ENCODE results near the gene RCCD1. TPM values are rescaled to one million over a fixed set of nuclear protein-coding genes. Genes with fewer than 3 reads are reported as not detected.
A peak's percentile ranks its signal among the peaks of the same experiment; 100 is the strongest.

RCCD1 gene
- total and polyA plus RNA-seq, 9 of the 15 experiments (the other 6 are each of a cell fraction or from before 2014, with no cell fraction given) = 11.1 to 51.4 (median 24.7) TPM

DNA sequence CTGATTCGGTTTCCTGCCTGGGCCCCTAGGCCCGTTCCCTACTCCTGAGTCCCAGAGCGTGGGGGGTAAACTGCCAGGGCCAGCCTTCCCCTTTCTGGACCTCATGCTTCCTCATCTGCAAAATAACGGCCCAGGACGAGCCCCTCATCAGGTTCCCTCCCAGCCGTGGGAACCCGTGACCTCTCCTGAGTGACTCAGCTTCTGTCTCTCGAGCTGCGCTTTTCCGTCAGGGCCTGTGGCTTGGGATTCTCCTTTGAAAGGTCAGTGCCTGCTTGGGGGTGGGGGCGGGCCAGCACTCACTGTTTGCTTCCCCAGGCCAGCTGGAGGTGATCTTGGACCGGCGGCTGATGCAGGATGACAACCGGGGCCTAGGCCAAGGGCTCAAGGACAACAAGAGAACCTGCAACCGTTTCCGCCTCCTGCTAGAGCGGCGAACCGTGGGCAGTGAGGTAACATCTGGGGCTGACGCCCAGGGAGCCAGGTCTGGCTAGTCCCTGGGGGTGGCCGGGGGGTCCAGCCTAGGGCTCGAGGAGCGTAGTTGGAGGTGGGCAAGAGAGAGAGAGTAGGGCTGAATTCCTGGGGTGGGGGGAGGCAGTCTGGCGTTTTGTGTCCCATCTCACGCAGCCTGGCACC, 38.8 kb upstream of the RCCD1 start:
- Histone ChIP-seq H2AFZ (ENCODE audit: low read depth, low read length) (no peak overlapping the region), H3K9me1 (ENCODE audit: control insufficient read depth, insufficient read depth, low read length) (no peaks in the 10 kb centered on the region), H3K27me3 (ENCODE audit: control insufficient read depth in 2 of 2, insufficient read depth in 2 of 2, low read length in 2 of 2) (no peaks in the 10 kb centered on the region), H3K27ac (ENCODE audit: extremely low read depth, low read depth, low read length) (peak overlapping the region; percentile 80), H3K79me2 (ENCODE audit: control insufficient read depth, insufficient read depth, low read length) (peaks cover 6% of the 10 kb centered on the region; the same call in 2 of the 3 replicates), H3K4me2 (ENCODE audit: insufficient read depth, low read length) (peak overlapping the region; percentile 15; the same call in 1 of the 2 replicates), H3K9me3 (replicated peaks; ENCODE audit: control insufficient read depth, insufficient read depth, low read depth, low read length) (no peaks in the 10 kb centered on the region), H3K4me3 (no peak overlapping the region), H3K36me3 (ENCODE audit: control insufficient read depth, insufficient read depth, low read length) (peaks cover 100% of the 10 kb centered on the region), H3K4me1 (replicated peaks in 1 of 2; ENCODE audit: control insufficient read depth in 2 of 2, insufficient read depth in 2 of 2, low read length in 2 of 2) (peaks cover 17 to 38% of the 10 kb centered on the region in 2 experiments), H4K20me1 (replicated peaks; ENCODE audit: control insufficient read depth, insufficient read depth, low read length) (no peaks in the 10 kb centered on the region), H3K9ac (ENCODE audit: insufficient read depth in 1 of 2, low read depth in 2 of 2, low read length in 2 of 2) (peak overlapping the region; percentile 13 to 32; a peak in 3 of 4 replicates)
- FAIRE-seq = peak; percentile 96
- peak; percentile 66 to 90 (median 78) for DNase-seq (ENCODE audit: extremely low read depth in 1 of 4, low spot score in 3 of 4)
- intact Hi-C loops (cut with micrococcal nuclease) = no loop called here
- ATAC-seq = peak; percentile 80
- BruUV-seq (replicated peaks) = no TSS peak
- WGBS (ENCODE audit: insufficient coverage, low coverage, missing lambda C conversion rate) = 49% methylated on average over 25 of the region's 25 CpGs
- CTCF ChIA-PET (ENCODE audit: low intra/inter-chr PET ratio) = interaction anchor here (0.6 kb wide), 2 partner anchors 11 to 630 kb away, joined by 3 to 5 read pairs; no protein-coding TSS in a partner anchor
- POLR2A ChIA-PET = interaction anchor here (1.0 to 4.7 kb wide), 4 partner anchors 7 to 16 kb away, joined by 3 to 54 read pairs (median 10); partner anchors contain the start of gene MAN2A2
- in situ Hi-C loops (cut with MboI) = no loop called here
- TF ChIP-seq, protein P1, sequence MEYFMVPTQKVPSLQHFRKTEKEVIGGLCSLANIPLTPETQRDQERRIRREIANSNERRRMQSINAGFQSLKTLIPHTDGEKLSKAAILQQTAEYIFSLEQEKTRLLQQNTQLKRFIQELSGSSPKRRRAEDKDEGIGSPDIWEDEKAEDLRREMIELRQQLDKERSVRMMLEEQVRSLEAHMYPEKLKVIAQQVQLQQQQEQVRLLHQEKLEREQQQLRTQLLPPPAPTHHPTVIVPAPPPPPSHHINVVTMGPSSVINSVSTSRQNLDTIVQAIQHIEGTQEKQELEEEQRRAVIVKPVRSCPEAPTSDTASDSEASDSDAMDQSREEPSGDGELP (CRISPR knock-in tag; IDR thresholded peaks at IDR 0.05; ENCODE audit: borderline replicate concordance) = peak; percentile 94
- no peak for TF ChIP-seq ARHGAP35 (IDR thresholded peaks at IDR 0.05; ENCODE audit: partially characterized antibody)
- peak; percentile 58 to 64 for TF ChIP-seq NRF1 (conservative IDR thresholded peaks at IDR 0.05 in 1 of 2, IDR thresholded peaks at IDR 0.05 in 1 of 2)
- TF ChIP-seq JUN (IDR thresholded peaks at IDR 0.05; ENCODE audit: borderline replicate concordance, low read depth, low read length) = peak; percentile 51; the same call in 1 of the 2 replicates
- TF ChIP-seq JUN (CRISPR knock-in tag; IDR thresholded peaks at IDR 0.05; ENCODE audit: borderline replicate concordance) = no peak
- no peak for TF ChIP-seq CBFB (CRISPR knock-in tag; IDR thresholded peaks at IDR 0.05)
- TF ChIP-seq, protein P2, sequence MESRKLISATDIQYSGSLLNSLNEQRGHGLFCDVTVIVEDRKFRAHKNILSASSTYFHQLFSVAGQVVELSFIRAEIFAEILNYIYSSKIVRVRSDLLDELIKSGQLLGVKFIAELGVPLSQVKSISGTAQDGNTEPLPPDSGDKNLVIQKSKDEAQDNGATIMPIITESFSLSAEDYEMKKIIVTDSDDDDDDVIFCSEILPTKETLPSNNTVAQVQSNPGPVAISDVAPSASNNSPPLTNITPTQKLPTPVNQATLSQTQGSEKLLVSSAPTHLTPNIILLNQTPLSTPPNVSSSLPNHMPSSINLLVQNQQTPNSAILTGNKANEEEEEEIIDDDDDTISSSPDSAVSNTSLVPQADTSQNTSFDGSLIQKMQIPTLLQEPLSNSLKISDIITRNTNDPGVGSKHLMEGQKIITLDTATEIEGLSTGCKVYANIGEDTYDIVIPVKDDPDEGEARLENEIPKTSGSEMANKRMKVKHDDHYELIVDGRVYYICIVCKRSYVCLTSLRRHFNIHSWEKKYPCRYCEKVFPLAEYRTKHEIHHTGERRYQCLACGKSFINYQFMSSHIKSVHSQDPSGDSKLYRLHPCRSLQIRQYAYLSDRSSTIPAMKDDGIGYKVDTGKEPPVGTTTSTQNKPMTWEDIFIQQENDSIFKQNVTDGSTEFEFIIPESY (CRISPR knock-in tag; IDR thresholded peaks at IDR 0.05) = peak; percentile 69; the same call in 1 of the 2 replicates
- TF ChIP-seq ELF4 (CRISPR knock-in tag; IDR thresholded peaks at IDR 0.05) = 0 out of 2 replicates have a peak, but pooled peaks have one; percentile 18
- TF ChIP-seq NR2C1 (IDR thresholded peaks at IDR 0.05) = peak; percentile 77
- peak; percentile 71 for TF ChIP-seq NR2C1 (tag; IDR thresholded peaks at IDR 0.05)
- no peak for TF ChIP-seq ZBTB17 (CRISPR knock-in tag; IDR thresholded peaks at IDR 0.05)
- no peak for TF ChIP-seq MCM5 (IDR thresholded peaks at IDR 0.05; ENCODE audit: low read depth)
- peak; percentile 68 for TF ChIP-seq ARID1B (IDR thresholded peaks at IDR 0.05)
- peak; percentile 51 to 53; a peak in 2 of 4 replicates for TF ChIP-seq SIN3A (IDR thresholded peaks at IDR 0.05; ENCODE audit: borderline replicate concordance in 2 of 2, control insufficient read depth in 1 of 2, low read depth in 2 of 2, low read length in 2 of 2)
- peak in 1 of 2 experiments; percentile 38; a peak in 1 of 4 replicates for TF ChIP-seq MAZ (CRISPR knock-in tag; conservative IDR thresholded peaks at IDR 0.05 in 1 of 2, IDR thresholded peaks at IDR 0.05 in 1 of 2)
- TF ChIP-seq ZNF316 (IDR thresholded peaks at IDR 0.05) = peak; percentile 78
- no peak for TF ChIP-seq ZKSCAN1 (IDR thresholded peaks at IDR 0.05; ENCODE audit: low read depth, low read length)
- TF ChIP-seq ZNF512 (tag; IDR thresholded peaks at IDR 0.05) = no peak
- no peak for TF ChIP-seq GATA2 (CRISPR knock-in tag; IDR thresholded peaks at IDR 0.05)

Data from K562 (cell line).